IPS-11a (cell line): Measurements from ENCODE around the gene PARL.

Experiments used
- H3K4me3 ChIP-seq: one replicate; pipeline ENCODE4 v1.5.1; 2013; ENCODE audit warnings: low read depth, low read length, control low read depth

Gene PARL

GRCh38 chr3:183818706-183819624 lies 65.7 kb downstream of the PARL start:
- no peak overlapping the region for H3K4me3 ChIP-seq

- no peak overlapping the region for H3K4me3 ChIP-seq
These were observed 66.5 kb downstream of the PARL start for GRCh38 chr3:183818041-183818620.

DNA sequence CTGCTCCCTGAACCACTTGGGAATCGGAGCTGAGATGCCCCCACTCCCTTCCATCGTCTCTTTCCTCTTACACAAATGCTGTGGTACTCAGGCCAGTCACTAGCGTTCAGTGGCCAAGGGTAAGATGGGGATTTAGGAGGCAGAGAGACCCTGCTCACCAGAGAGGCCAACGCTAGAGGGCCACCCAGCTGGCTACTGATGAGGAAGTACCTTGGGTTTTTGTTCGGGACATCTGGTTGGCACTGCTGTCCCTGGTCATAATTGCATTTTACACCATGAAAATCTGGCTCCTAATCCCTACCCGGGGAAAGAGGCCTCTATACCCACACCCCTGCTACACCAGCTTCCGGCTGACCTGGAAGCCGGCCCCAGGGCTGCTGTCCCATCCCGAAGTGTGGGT lies 67.0 kb downstream of the PARL start:
- H3K4me3 ChIP-seq: no peak overlapping the region

DNA sequence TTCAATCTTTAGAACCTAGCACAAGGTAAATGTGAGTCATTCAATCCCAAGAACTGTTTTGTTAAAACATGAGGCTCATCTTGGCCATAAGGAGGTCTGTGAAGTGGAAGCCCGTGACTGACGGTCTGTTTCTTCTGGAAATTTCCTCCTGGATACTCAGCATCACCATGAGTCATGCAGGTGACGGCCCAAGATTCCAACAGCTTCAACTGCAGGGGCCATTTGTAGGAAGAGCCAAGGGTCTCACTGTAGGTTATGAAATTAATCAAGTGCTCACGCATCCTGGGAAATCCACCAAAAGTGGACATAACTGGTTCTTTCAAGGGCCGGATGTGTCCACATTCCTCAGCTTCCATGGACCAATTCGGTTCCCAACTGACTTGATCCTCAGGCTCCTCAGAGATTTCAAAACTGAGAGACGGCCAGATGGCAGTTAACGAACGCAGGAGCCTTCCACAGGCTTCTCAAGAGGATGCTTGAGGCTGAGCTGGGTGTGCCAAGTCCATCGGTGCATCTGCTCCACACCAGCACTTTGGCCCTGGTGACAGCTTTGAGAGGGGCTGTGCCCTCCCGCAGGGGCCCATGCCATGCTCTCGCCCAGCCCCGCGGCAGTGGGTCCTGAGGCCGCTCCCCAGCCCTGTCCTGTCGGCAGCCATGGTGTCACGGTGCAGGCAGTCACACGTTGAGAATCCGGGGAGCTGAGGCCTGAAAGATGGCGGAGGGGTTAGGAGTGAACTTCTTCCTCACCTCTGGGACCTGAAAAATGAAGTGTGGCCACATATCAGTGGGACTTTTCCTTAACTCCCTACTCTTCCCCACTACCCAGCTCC lies 67.8 kb downstream of the PARL start:
- H3K4me3 ChIP-seq: no peak overlapping the region

GRCh38 chr3:183815951-183816475 lies 68.7 kb downstream of the PARL start:
- H3K4me3 ChIP-seq: no peak overlapping the region

DNA sequence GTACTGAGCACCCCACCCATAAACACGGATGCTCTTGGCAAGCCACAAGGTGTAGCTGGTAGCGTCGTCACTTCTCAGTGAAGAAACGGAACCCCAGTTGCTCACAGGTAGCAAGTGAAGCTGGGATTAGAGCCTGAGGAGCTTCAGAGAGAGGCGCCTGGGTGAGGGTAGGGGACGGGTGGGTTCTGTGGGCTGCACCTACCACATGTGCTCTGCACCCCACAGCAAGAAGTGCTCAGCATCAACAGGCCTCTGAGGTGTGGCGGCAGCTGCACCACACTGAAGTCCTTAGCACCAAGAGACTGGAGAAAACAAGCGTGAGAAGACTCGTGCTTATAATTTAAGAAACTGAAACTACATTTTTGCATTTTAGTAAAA lies 69.1 kb downstream of the PARL start:
- H3K4me3 ChIP-seq: no peak overlapping the region

- H3K4me3 ChIP-seq: no peak overlapping the region
These were observed 70.4 kb downstream of the PARL start for GRCh38 chr3:183814240-183814639.

GRCh38 chr3:183812761-183813445 lies 71.8 kb downstream of the PARL start:
- no peak overlapping the region for H3K4me3 ChIP-seq

GRCh38 chr3:183811638-183812037 lies 73.0 kb downstream of the PARL start:
- H3K4me3 ChIP-seq: no peak overlapping the region

DNA sequence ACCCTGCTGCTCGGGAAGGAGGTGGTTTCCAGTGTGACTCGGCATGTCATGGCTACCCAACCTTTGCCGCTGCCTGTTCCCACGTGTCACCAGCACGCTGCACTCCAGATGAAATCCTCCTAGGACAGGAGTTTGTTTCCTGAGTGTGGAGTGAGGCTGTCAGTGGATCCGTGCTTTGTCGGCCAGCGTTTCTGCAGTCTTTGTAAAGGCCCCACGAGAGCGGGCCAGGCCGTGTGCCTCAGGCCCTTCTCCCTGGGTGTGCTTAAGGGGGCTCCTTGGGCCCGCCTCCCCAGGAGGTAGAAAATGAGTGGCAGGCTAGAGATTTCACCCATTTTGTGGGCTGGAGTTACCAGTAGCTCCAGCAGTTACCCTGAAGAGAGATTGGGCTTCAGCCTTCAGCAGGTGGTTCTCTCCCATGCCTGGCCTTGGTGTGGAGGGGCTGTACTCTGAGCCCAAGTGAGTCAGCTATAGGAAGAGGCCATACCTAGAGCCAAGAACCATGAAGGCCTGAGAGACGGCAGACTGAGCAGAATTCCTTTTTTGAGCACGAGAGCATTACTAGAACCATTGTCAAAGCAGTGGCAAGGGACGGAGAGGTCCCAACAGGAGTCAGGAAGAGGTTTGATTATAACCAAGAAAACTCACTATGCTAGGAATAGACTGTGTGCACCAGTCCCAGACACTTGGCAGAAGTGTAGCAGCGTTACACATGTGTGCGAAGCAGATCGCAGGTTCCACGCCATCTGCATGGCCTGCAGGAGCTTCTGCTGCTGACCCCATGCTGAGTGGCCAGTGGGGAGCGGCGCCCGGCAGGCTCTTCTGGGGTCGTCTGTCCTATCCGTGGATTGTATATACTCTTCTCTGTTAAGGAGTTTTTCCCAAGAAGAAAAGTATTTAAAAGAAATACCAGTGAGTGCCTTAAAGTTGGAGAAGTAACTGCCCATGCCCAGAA lies 73.8 kb downstream of the PARL start:
- H3K4me3 ChIP-seq: no peak overlapping the region

GRCh38 chr3:183809270-183809669 lies 75.4 kb downstream of the PARL start:
- H3K4me3 ChIP-seq: no peak overlapping the region

DNA sequence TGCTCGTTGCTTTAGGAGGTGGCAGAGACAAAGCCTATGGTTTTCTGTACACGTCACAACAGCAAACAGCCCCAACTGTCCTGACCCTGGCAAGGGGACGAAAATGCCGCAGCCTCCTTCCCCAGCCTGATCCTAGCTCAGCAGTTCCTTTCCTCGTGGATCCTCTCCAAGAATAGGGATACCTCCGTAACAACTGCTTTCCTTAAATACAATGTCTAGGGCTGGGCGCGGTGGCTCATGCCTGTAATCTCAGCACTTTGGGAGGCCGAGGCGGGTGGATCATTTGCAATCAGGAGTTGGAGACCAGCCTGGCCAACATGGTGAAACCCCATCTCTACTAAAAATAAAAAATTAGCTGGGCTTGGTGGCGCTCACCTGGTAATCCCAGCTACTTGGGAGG lies 76.3 kb downstream of the PARL start:
- no peak overlapping the region for H3K4me3 ChIP-seq

DNA sequence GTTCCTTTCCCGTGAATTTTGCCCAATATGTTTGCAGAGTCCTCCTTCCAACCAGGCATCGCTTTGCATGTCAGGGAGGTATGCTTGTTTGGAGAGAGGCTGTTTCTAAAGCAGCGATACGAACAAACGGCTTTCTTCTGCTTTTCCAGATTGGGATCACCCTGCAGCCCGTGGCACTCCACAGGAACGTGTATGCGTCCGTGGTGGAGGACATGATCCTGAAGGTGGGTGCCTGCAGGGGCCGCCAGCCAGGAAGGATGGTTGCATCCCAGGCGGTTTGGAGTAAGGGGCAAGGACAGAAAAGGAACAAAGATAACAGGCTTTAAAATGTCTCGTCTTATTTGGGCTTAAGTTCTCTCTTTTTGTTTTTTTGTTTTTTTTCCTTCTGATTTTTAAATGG lies 76.8 kb downstream of the PARL start:
- H3K4me3 ChIP-seq: no peak overlapping the region

- no peak overlapping the region for H3K4me3 ChIP-seq
These were observed 77.4 kb downstream of the PARL start for GRCh38 chr3:183807209-183807728.

DNA sequence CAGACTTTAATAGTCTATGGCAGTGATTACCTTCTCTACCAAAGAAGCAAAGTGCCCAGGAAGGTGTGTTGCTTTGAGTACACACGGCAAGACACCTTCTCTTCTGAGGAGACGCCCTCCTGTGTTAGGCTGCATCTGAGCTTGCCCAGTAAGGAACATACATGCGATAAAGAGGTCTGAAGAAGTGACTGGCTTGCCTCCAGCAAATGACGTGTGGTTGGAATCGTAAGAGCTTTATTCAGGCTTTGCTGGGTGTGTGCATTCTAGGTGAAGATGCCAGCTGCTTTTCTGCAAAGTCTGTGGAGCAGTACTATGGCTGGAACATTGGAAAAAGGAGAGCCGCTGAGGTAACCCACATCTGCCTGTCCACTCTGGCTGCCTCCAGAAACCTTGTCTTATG lies 81.7 kb downstream of the PARL start:
- no peak overlapping the region for H3K4me3 ChIP-seq

DNA sequence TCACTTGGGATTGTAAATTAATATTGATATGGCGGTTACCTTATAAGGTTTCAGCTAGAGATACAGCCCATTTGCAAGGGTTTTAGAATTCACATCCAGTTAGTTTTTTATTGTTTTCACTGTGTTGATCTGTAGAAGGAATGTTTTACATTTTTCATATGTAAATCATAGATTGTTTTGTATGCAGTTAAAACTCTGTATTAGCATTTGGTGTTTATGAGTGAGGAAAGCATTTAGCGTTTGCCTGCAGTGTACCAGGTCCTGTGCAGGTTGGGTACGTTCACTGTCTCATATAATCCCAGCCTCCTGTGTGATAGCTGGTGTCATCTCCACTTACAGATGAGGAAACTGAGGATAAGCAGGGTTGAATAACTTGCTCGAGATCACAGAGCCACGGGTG lies 83.1 kb downstream of the PARL start:
- no peak overlapping the region for H3K4me3 ChIP-seq

DNA sequence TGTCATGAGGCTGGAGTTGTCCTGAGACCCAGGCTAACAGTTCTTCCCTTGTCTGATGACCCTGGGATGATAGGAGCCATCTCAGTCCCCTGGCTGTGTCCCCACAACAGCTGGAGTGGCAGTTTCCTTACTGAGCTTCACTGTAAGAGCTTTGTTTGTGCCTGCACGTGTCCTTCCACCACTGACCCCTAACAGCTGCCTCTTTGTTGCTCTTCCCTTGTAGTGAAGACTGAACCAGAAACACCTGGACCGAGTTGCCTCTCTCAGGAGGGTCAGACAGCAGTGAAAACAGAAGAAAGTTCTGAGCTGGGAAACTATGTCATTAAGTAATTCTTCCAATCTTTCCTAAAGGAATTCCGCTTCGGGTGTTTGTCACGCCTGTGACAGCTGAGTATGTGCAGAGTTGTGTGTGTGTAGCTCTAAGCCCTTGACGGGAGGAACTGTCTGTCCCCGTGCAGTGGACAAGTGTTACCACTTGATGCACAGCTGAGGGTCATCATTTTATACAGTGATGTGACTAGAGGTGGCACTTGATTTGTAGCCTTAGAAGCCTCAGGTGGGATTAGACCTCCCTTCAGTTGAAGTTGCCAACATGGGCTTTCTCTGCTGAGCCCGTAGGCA lies 84.3 kb downstream of the PARL start:
- H3K4me3 ChIP-seq: no peak overlapping the region

- H3K4me3 ChIP-seq: no peak overlapping the region
These were observed 85.2 kb downstream of the PARL start for GRCh38 chr3:183799461-183799860.

DNA sequence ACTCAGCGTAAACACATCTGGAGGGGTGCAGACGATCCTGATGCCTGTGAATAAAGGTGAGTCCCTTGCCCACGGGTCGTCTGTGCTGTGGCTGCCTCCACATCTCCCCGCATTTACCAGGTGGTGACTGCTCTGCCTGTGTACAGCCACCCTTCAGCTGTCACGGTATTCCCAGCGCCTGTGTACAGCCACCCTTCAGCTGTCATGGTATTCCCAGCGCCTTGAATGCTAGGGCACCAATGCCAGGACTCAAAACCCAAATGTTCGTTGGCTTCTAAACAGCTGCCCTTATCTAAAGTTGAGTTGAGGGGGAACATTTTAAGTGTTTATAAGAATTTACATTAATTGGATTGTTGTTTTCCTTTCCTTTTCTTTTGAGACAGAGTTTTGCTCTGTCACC lies 86.7 kb downstream of the PARL start:
- H3K4me3 ChIP-seq: no peak overlapping the region
